SK-N-SH (cell line): ENCODE data around the gene IGSF23.

ENCODE experiments used
- EP300 ChIP-seq, 2 experiments: IDR thresholded peaks; 2 replicates each; pipeline versions ENCODE4 v1.4.0 to v1.6.1; 2012; ENCODE audit warnings: borderline replicate concordance in 1 of 2, low read depth in 1 of 2, low read length in 1 of 2
- SIN3A ChIP-seq: IDR thresholded peaks from 2 replicates; pipeline ENCODE4 v1.6.1; 2012; ENCODE audit warnings: low read depth, mild to moderate bottlenecking, low read length, moderate library complexity, borderline replicate concordance
- TAF1 ChIP-seq: IDR thresholded peaks from 2 replicates; pipeline ENCODE4 v1.6.1; 2012; ENCODE audit warnings: low read depth, mild to moderate bottlenecking, low read length, moderate library complexity, borderline replicate concordance
- TEAD4 ChIP-seq: IDR thresholded peaks from 2 replicates; pipeline ENCODE4 v1.4.0; 2012; ENCODE audit warnings: mild to moderate bottlenecking, borderline replicate concordance; ENCODE audit not compliant: insufficient read depth
- YY1 ChIP-seq: IDR thresholded peaks from 2 replicates; pipeline ENCODE4 v1.4.0; 2012; ENCODE audit warnings: low read depth, mild to moderate bottlenecking
- TF ChIP-seq, protein P1 (sequence below): fragments of 200-600 bp; sonication (generic); IDR thresholded peaks from 2 replicates; pipeline ENCODE4 v1.6.1; 2017; ENCODE audit warnings: antibody characterized with exemption, mild to moderate bottlenecking, moderate library complexity

DNA sequence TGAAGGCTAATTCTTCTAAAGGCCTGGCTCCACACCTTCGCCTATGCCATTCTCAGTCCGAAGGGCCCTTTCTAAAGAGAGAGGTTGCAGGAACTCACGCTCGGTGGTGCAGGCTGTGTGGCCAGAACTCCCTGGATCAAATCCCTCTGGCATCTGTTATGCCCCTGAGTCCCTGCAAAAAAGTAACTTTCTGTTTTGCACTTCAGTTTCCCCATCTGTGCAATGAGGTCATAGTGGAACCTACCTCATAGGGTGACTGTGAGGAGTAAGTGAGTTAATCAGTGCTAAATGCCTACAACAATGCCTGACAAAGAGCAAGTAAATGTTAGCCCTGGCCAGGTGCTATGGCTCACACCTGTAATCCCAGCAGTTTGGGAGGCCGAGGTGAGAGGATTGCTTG is 7.3 kb downstream of the IGSF23 start:
- TF ChIP-seq, protein P1, sequence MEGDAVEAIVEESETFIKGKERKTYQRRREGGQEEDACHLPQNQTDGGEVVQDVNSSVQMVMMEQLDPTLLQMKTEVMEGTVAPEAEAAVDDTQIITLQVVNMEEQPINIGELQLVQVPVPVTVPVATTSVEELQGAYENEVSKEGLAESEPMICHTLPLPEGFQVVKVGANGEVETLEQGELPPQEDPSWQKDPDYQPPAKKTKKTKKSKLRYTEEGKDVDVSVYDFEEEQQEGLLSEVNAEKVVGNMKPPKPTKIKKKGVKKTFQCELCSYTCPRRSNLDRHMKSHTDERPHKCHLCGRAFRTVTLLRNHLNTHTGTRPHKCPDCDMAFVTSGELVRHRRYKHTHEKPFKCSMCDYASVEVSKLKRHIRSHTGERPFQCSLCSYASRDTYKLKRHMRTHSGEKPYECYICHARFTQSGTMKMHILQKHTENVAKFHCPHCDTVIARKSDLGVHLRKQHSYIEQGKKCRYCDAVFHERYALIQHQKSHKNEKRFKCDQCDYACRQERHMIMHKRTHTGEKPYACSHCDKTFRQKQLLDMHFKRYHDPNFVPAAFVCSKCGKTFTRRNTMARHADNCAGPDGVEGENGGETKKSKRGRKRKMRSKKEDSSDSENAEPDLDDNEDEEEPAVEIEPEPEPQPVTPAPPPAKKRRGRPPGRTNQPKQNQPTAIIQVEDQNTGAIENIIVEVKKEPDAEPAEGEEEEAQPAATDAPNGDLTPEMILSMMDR, result no peak
- no peak for TF ChIP-seq TAF1
- TF ChIP-seq EP300 (IDR thresholded peaks at IDR 0.05; ENCODE audit: borderline replicate concordance in 1 of 2, low read depth in 1 of 2, low read length in 1 of 2), result no peak
- no peak for TF ChIP-seq SIN3A
- no peak for TF ChIP-seq YY1
- no peak for TF ChIP-seq TEAD4
